GM13976 (cell line): ENCODE measurements around the gene ADCYAP1R1.
"Not testable (repeated sequence)": the region's sequence is repeated elsewhere in the genome, so short reads cannot be mapped to it uniquely, and the experiment has no call there.

Experiments
- DNase-seq: peaks from one replicate; pipeline ENCODE4 v3.0.0; 2012; ENCODE audit warnings: low spot score
- CTCF ChIP-seq: IDR thresholded peaks from 2 replicates; pipeline ENCODE4 v1.5.1; 2012; ENCODE audit warnings: borderline replicate concordance, mild to moderate bottlenecking; ENCODE audit not compliant: insufficient read depth; ENCODE audit errors: extremely low read depth, missing control alignments, control extremely low read depth
- in situ Hi-C: fragments of 300-500 bp; cut with MboI; formaldehyde crosslinking; loops from one replicate; pipeline ENCODE4 v1.12.0; 2022; ENCODE audit warnings: low sequenced_read_pairs, mixed read lengths, inconsistent platforms; ENCODE audit not compliant: unreplicated experiment

ADCYAP1R1 gene

GRCh38 chr7:31134246-31135188 lies 82.4 kb downstream of the ADCYAP1R1 start:
- TF ChIP-seq CTCF, result peak; percentile 57
- peak; percentile 74 for DNase-seq
- in situ Hi-C loops, result no loop called here

DNA sequence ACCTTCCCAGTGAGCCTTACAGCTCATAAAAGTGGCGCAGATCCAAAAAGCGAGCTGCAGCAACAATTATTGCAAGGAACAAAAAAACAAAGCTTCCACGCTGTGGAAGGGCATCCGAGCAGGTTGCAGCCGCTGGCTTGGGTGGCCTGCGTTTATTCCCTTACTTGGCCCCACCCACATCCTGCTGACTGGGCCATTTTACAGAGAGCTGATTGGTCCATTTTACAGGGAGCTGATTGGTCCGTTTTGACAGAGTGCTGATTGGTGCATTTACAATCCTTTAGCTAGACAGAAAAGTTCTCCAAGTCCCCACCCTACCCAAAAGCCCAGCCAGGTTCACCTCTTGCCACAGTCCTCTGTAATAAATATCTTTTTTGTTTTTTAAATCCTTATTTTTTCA lies 85.1 kb downstream of the ADCYAP1R1 start:
- DNase-seq, result no peak
- no peak for TF ChIP-seq CTCF
- in situ Hi-C loops, result no loop called here

DNA sequence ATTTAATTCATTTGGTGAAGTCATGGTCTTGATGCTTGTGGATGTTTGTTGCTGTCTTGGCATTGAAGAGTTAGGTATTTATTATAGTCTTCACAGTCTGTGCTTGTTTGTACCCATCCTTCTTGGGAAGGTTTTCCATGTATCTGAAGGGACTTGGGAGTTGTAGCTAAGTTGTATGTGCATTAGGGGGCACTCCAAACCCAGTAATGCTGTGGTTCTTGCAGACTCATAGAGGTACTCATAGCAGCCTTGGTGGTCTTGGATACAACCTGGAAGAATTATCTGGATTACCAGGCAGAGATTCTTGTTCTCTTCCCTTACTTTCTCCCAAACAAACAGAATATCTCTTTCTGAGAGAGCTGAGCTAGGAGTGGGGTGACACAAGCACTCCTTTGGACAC lies 93.2 kb downstream of the ADCYAP1R1 start:
- no peak for TF ChIP-seq CTCF
- no peak for DNase-seq
- in situ Hi-C loops, result no loop called here

- DNase-seq, result no peak
- in situ Hi-C loops, result no loop called here
- TF ChIP-seq CTCF, result no peak
These were observed 93.9 kb downstream of the ADCYAP1R1 start for GRCh38 chr7:31146030-31146429.

GRCh38 chr7:31146538-31146937 lies 94.4 kb downstream of the ADCYAP1R1 start:
- TF ChIP-seq CTCF, result no peak
- in situ Hi-C loops, result no loop called here
- DNase-seq, result no peak

DNA sequence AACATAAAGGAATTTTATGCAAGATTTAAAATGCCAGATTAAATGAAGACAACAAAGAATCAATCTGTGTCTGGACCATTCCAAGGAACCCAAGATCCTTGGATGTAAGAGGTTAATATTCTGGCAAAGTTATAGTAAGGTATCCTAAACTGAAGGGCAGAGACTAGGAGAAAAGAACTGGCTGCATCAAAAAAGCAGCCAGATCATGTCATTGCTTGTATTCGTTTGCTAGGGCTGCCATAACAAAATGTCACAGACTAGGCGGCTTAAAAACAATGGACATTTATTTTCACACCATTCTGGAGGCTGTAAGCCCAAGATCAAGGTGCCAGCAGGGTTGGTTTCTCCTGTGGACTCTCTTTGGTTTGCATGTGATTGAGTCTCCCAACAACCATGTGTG lies 99.7 kb downstream of the ADCYAP1R1 start:
- DNase-seq, result no peak
- TF ChIP-seq CTCF, result no peak
- in situ Hi-C loops, result no loop called here

GRCh38 chr7:31153318-31153717 lies 101.2 kb downstream of the ADCYAP1R1 start:
- in situ Hi-C loops, DNase-seq: not testable (repeated sequence)
